Trophoblast cell (in vitro differentiated cells and primary cell): ENCODE measurements around the gene MEIOB.
A peak's percentile ranks its signal among the peaks of the same experiment; 100 is the strongest.

Experiments used
- DNase-seq, 2 donors: peaks; one replicate each; pipeline ENCODE4 v3.0.0-alpha.2; 2016
- H2AFZ ChIP-seq: 2 replicates; pipeline ENCODE4 v1.6.1; 2013; ENCODE audit warnings: low read length, moderate library complexity, mild to moderate bottlenecking; ENCODE audit not compliant: insufficient read depth, poor library complexity
- H2AK5ac ChIP-seq: 2 replicates; pipeline ENCODE4 v1.6.1; 2013; ENCODE audit warnings: mild to moderate bottlenecking, low read length
- H2BK120ac ChIP-seq: 2 replicates; pipeline ENCODE4 v1.6.1; 2013; ENCODE audit warnings: low read length, mild to moderate bottlenecking, moderate library complexity; ENCODE audit not compliant: insufficient read depth, poor library complexity
- H2BK12ac ChIP-seq: 2 replicates; pipeline ENCODE4 v1.6.1; 2013; ENCODE audit warnings: mild to moderate bottlenecking, low read length, moderate library complexity
- H2BK5ac ChIP-seq: 2 replicates; pipeline ENCODE4 v1.6.1; 2013; ENCODE audit warnings: low read length, low read depth, moderate library complexity, mild to moderate bottlenecking; ENCODE audit not compliant: poor library complexity
- H3K14ac ChIP-seq: 2 replicates; pipeline ENCODE4 v1.6.1; 2013; ENCODE audit warnings: mild to moderate bottlenecking, low read length
- H3K18ac ChIP-seq: 2 replicates; pipeline ENCODE4 v1.6.1; 2013; ENCODE audit warnings: mild to moderate bottlenecking, low read length
- H3K23ac ChIP-seq: 2 replicates; pipeline ENCODE4 v1.6.1; 2013; ENCODE audit warnings: low read length
- H3K27ac ChIP-seq: 2 replicates; pipeline ENCODE4 v1.5.1; 2013; ENCODE audit warnings: low read depth, mild to moderate bottlenecking, inconsistent platforms, low read length, moderate library complexity
- H3K27me3 ChIP-seq: 2 replicates; pipeline ENCODE4 v1.6.1; 2013; ENCODE audit warnings: inconsistent platforms, mild to moderate bottlenecking, low read length, moderate library complexity; ENCODE audit not compliant: insufficient read depth
- H3K36me3 ChIP-seq, 2 experiments: 1 replicate in 1 of 2; 2 replicates in 1 of 2; pipeline ENCODE4 v1.6.1; 2013; ENCODE audit warnings: low read length in 2 of 2, mild to moderate bottlenecking in 2 of 2, moderate library complexity in 1 of 2; ENCODE audit not compliant: insufficient read depth in 2 of 2, control insufficient read depth in 1 of 2
- H3K4ac ChIP-seq: 2 replicates; pipeline ENCODE4 v1.6.1; 2013; ENCODE audit warnings: low read depth, mild to moderate bottlenecking, low read length, moderate library complexity
- H3K4me1 ChIP-seq, 2 experiments: 1 replicate in 1 of 2; 2 replicates in 1 of 2; pipeline ENCODE4 v1.6.1; 2013; ENCODE audit warnings: low read length in 2 of 2, mild to moderate bottlenecking in 2 of 2, moderate library complexity in 1 of 2; ENCODE audit not compliant: insufficient read depth in 2 of 2, control insufficient read depth in 1 of 2
- H3K4me2 ChIP-seq: 2 replicates; pipeline ENCODE4 v1.6.1; 2013; ENCODE audit warnings: inconsistent platforms, mild to moderate bottlenecking, low read length, moderate library complexity
- H3K4me3 ChIP-seq: 2 replicates; pipeline ENCODE4 v1.5.1; 2013; ENCODE audit warnings: mild to moderate bottlenecking, low read depth, low read length, inconsistent platforms
- H3K79me1 ChIP-seq: one replicate; pipeline ENCODE4 v1.6.1; 2013; ENCODE audit warnings: low read length
- H3K79me2 ChIP-seq: 2 replicates; pipeline ENCODE4 v1.6.1; 2013; ENCODE audit warnings: low read length, mild to moderate bottlenecking; ENCODE audit not compliant: control insufficient read depth, insufficient read depth, poor library complexity
- H3K9ac ChIP-seq: 2 replicates; pipeline ENCODE4 v1.6.1; 2013; ENCODE audit warnings: mild to moderate bottlenecking, low read length
- H3K9me3 ChIP-seq: 2 replicates; pipeline ENCODE4 v1.6.1; 2013; ENCODE audit warnings: low read depth, mild to moderate bottlenecking, control low read depth, inconsistent platforms, low read length; ENCODE audit not compliant: insufficient read depth
- H4K12ac ChIP-seq: 2 replicates; pipeline ENCODE4 v1.6.1; 2013; ENCODE audit warnings: low read depth, mild to moderate bottlenecking, low read length, moderate library complexity
- H4K8ac ChIP-seq: 2 replicates; pipeline ENCODE4 v1.6.1; 2013; ENCODE audit warnings: low read depth, mild to moderate bottlenecking, low read length, moderate library complexity
- H4K91ac ChIP-seq: one replicate; pipeline ENCODE4 v1.6.1; 2013; ENCODE audit warnings: low read depth, mild to moderate bottlenecking, low read length, moderate library complexity
- WGBS: extraction: QIAGEN DNeasy Blood & Tissue Kit; methylation state at CpG from one replicate; pipeline ENCODE4 v1.1.7; 2013; ENCODE audit warnings: missing lambda C conversion rate; ENCODE audit not compliant: insufficient read length, insufficient coverage; ENCODE audit errors: extremely low coverage; 5-methylcytosine and 5-hydroxymethylcytosine counted together

MEIOB gene

DNA sequence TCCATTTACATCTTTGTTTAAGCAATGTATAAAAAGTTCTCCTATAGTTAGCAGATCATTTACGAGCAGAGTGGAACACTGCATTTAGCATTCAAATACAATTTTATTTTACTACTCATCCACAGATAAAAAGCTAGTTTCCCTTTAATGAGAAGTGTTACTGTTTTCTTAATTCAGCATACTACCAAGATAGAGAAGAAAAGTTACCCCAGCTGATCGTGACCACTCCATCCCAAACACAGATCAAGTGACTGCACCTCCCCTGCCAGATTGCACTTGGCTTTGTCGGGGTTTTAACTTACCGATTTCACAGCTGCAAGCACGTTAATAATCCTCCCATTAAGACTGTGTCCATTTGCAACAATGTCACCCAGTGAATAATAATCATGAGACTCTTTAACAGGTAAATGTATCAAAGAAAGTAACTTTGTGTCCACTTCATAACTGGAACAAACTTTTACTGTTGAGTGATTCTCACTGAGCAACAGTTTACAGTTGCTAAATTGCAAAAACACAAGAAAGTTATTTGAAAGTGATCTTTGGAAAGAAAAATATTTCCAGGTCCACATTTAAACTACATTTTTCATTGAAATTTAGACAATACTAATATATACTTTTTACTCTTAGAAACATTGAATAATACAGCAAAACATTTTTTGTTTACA, 14.4 kb downstream of the MEIOB start:
- H3K36me3 ChIP-seq: no peaks in the 10 kb centered on the region

DNA sequence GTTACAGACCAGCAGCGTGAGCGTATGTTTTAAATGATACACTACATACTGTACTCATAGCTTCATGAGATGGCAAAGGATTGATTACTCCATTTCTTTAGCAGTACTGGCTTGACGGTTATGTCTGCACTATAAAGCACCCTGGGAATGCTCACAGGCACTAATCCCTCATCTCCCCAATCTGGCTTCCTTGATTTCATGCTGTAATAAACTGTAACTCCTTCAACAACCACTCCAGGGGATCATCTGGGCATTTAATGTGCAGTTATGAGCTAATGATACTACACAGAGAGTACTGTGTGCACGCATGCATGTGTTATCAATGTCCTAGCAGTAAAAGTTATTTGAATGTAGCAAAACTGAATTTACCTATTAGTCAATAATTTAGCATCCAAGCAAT, 20.2 kb downstream of the MEIOB start:
- no peaks in the 10 kb centered on the region for H3K9me3 ChIP-seq
- H2AK5ac ChIP-seq: no peak overlapping the region
- H3K4ac ChIP-seq: no peak overlapping the region
- no peaks in the 10 kb centered on the region for H3K79me1 ChIP-seq
- no peak overlapping the region for H3K23ac ChIP-seq
- no peak overlapping the region for H2BK5ac ChIP-seq
- no peak overlapping the region for H4K8ac ChIP-seq
- no peak overlapping the region for H3K9ac ChIP-seq
- no peak overlapping the region for H2AFZ ChIP-seq
- no peak overlapping the region for H3K14ac ChIP-seq
- no peak overlapping the region for H3K4me2 ChIP-seq
- H3K27me3 ChIP-seq: no peaks in the 10 kb centered on the region
- no CpG with 5 or more reads among the region's 4 CpGs for WGBS
- no peaks in the 10 kb centered on the region for H3K4me1 ChIP-seq
- no peaks in the 10 kb centered on the region for H3K36me3 ChIP-seq
- H4K91ac ChIP-seq: no peak overlapping the region
- no peaks in the 10 kb centered on the region for H3K79me2 ChIP-seq
- H2BK12ac ChIP-seq: no peak overlapping the region
- H4K12ac ChIP-seq: no peak overlapping the region
- no peak overlapping the region for H3K27ac ChIP-seq
- DNase-seq: no peak
- H3K18ac ChIP-seq: no peak overlapping the region
- H3K4me3 ChIP-seq: no peak overlapping the region
- H2BK120ac ChIP-seq: no peak overlapping the region

More for the DNA sequence above, 14.4 kb downstream of the MEIOB start:
- H3K9ac ChIP-seq: no peak overlapping the region
- no peak overlapping the region for H4K91ac ChIP-seq
- H2AK5ac ChIP-seq: no peak overlapping the region
- H4K12ac ChIP-seq: no peak overlapping the region
- no peaks in the 10 kb centered on the region for H3K79me2 ChIP-seq
- no peaks in the 10 kb centered on the region for H3K9me3 ChIP-seq
- H3K4ac ChIP-seq: no peak overlapping the region
- H2AFZ ChIP-seq: no peak overlapping the region
- no peak overlapping the region for H2BK5ac ChIP-seq
- H3K4me3 ChIP-seq: no peak overlapping the region
- H2BK120ac ChIP-seq: no peak overlapping the region
- H3K4me2 ChIP-seq: no peak overlapping the region
- no peak for DNase-seq
- no peak overlapping the region for H4K8ac ChIP-seq
- no CpG with 5 or more reads among the region's 5 CpGs for WGBS
- no peaks in the 10 kb centered on the region for H3K79me1 ChIP-seq
- peaks cover 6% of the 10 kb centered on the region for H3K27me3 ChIP-seq
- no peaks in the 10 kb centered on the region for H3K4me1 ChIP-seq
- H3K18ac ChIP-seq: no peak overlapping the region
- no peak overlapping the region for H3K14ac ChIP-seq
- no peak overlapping the region for H2BK12ac ChIP-seq
- no peak overlapping the region for H3K27ac ChIP-seq
- no peak overlapping the region for H3K23ac ChIP-seq

DNA sequence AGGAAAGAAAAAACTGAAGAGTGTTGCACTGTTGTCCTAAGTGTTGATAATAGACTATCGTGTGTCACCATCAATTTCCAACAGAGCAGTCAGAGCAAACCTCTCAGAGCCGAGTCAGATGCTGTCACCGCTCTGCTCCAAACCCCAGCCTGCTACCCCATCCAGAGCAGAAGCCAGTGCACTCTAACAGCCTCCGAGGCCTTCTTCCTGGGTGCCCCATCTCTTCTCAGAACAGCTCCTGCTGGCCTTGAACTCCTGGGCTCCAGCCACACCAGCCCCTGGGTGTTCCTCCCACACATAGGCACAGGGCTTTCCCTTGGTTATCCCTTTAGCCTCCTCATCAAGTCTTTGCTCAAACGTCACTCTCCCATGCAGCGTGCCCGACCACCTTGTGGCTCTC, 21.0 kb downstream of the MEIOB start:
- no peak overlapping the region for H3K4ac ChIP-seq
- no peak overlapping the region for H2BK120ac ChIP-seq
- no peak overlapping the region for H2BK5ac ChIP-seq
- H3K36me3 ChIP-seq: no peaks in the 10 kb centered on the region
- DNase-seq: no peak
- no peaks in the 10 kb centered on the region for H3K27me3 ChIP-seq
- no peak overlapping the region for H3K14ac ChIP-seq
- no peak overlapping the region for H3K27ac ChIP-seq
- no peak overlapping the region for H4K12ac ChIP-seq
- no CpG with 5 or more reads among the region's 7 CpGs for WGBS
- no peak overlapping the region for H3K4me3 ChIP-seq
- no peak overlapping the region for H2BK12ac ChIP-seq
- H2AFZ ChIP-seq: no peak overlapping the region
- no peaks in the 10 kb centered on the region for H3K79me2 ChIP-seq
- H2AK5ac ChIP-seq: no peak overlapping the region
- no peak overlapping the region for H3K23ac ChIP-seq
- H3K9me3 ChIP-seq: no peaks in the 10 kb centered on the region
- H3K4me1 ChIP-seq: no peaks in the 10 kb centered on the region
- H3K18ac ChIP-seq: no peak overlapping the region
- H4K91ac ChIP-seq: no peak overlapping the region
- no peak overlapping the region for H4K8ac ChIP-seq
- peak overlapping the region; percentile 10 for H3K9ac ChIP-seq
- H3K79me1 ChIP-seq: no peaks in the 10 kb centered on the region
- no peak overlapping the region for H3K4me2 ChIP-seq

DNA sequence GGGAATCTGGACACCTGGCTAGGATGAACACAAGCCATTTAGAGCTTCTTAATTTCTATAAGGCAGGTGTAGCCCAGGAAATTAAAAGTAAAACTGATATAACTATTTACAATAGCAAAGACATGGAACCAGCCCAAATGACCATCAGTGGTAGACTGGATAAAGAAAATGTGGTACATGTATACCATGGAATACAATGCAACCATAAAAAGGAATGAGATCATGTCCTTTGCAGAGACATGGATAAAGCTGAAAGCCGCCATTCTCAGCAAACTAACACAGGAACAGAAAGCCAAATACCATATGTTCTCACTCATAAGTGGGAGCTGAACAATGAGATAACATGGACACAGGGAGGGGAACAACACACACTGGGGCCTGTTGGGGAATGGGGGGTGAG, 25.5 kb downstream of the MEIOB start:
- Histone ChIP-seq H3K18ac (no peak overlapping the region), H2BK5ac (no peak overlapping the region), H3K4me1 (no peaks in the 10 kb centered on the region), H3K14ac (no peak overlapping the region), H4K12ac (no peak overlapping the region), H3K9me3 (no peaks in the 10 kb centered on the region), H3K4me2 (no peak overlapping the region), H4K91ac (no peak overlapping the region), H4K8ac (no peak overlapping the region), H3K27me3 (no peaks in the 10 kb centered on the region), H2AK5ac (no peak overlapping the region), H3K4me3 (no peak overlapping the region), H2BK120ac (no peak overlapping the region), H3K79me2 (no peaks in the 10 kb centered on the region), H3K23ac (no peak overlapping the region), H3K4ac (no peak overlapping the region), H2AFZ (no peak overlapping the region), H3K36me3 (no peaks in the 10 kb centered on the region), H3K79me1 (no peaks in the 10 kb centered on the region), H3K9ac (no peak overlapping the region), H3K27ac (no peak overlapping the region), H2BK12ac (no peak overlapping the region)
- WGBS: no CpG with 5 or more reads among the region's 1 CpG
- DNase-seq: no peak
